Measurements from ENCODE around the gene RSBN1.
A peak's percentile ranks its signal among the peaks of the same experiment; 100 is the strongest.
"Not testable (repeated sequence)": the region's sequence is repeated elsewhere in the genome, so short reads cannot be mapped to it uniquely, and the experiment has no call there.

RSBN1 gene

GRCh38 chr1:113782406-113782805, 29.9 kb downstream of the RSBN1 start:
- DNase-seq (ENCODE audit: low read depth), result peak; percentile 49

- peak; percentile 26 for DNase-seq (ENCODE audit: low read depth)
These were observed 31.7 kb downstream of the RSBN1 start for GRCh38 chr1:113780374-113781146.

- DNase-seq (ENCODE audit: low read depth), result no peak
These were observed 32.7 kb downstream of the RSBN1 start for GRCh38 chr1:113779542-113779941.

GRCh38 chr1:113777561-113777960, 34.7 kb downstream of the RSBN1 start:
- DNase-seq (ENCODE audit: low read depth), result no peak

GRCh38 chr1:113770031-113770430, 42.2 kb downstream of the RSBN1 start:
- no peak for DNase-seq (ENCODE audit: low read depth)

- no peak for DNase-seq (ENCODE audit: low read depth)
These were observed 42.7 kb downstream of the RSBN1 start for GRCh38 chr1:113769601-113769970.

GRCh38 chr1:113768916-113769600, 43.2 kb downstream of the RSBN1 start:
- no peak for DNase-seq (ENCODE audit: low read depth)

- DNase-seq (ENCODE audit: low read depth), result peak; percentile 8
These were observed 46.7 kb downstream of the RSBN1 start for GRCh38 chr1:113765306-113766230.

GRCh38 chr1:113763661-113764060, 48.6 kb downstream of the RSBN1 start:
- DNase-seq (ENCODE audit: low read depth), result no peak

- no peak for DNase-seq (ENCODE audit: low read depth)
These were observed 50.3 kb downstream of the RSBN1 start for GRCh38 chr1:113761937-113762336.

GRCh38 chr1:113760102-113761080, 51.9 kb downstream of the RSBN1 start:
- no peak for DNase-seq (ENCODE audit: low read depth)

GRCh38 chr1:113759333-113760101, 52.8 kb downstream of the RSBN1 start, which contains the start of gene PHTF1:
TSS of gene PHTF1 (minus strand) at chr1:113759486. CDS start at chr1:113758703, 783 bp downstream.
- DNase-seq (ENCODE audit: low read depth), result peak; percentile 86

GRCh38 chr1:113758631-113759332, 53.5 kb downstream of the RSBN1 start:
- peak; percentile 64 for DNase-seq (ENCODE audit: low read depth)

- no peak for DNase-seq (ENCODE audit: low read depth)
These were observed 55.8 kb downstream of the RSBN1 start for GRCh38 chr1:113756461-113756860.

- not testable (repeated sequence) for DNase-seq (ENCODE audit: low read depth)
These were observed 58.9 kb downstream of the RSBN1 start for GRCh38 chr1:113753333-113753732.

- DNase-seq (ENCODE audit: low read depth), result no peak
These were observed 60.8 kb downstream of the RSBN1 start for GRCh38 chr1:113751516-113751915.

GRCh38 chr1:113751114-113751513, 61.2 kb downstream of the RSBN1 start:
- no peak for DNase-seq (ENCODE audit: low read depth)

GRCh38 chr1:113749402-113749801, 62.9 kb downstream of the RSBN1 start:
- DNase-seq (ENCODE audit: low read depth), result no peak

- DNase-seq (ENCODE audit: low read depth), result peak; percentile 63
These were observed 64.9 kb downstream of the RSBN1 start for GRCh38 chr1:113747376-113747775.

GRCh38 chr1:113745425-113745824, 66.9 kb downstream of the RSBN1 start:
- no peak for DNase-seq (ENCODE audit: low read depth)
